ENCODE data around the gene ABLIM2. TPM values are rescaled to one million over a fixed set of nuclear protein-coding genes. Genes with fewer than 3 reads are reported as not detected.

ABLIM2 gene
- polyA plus RNA-seq, 3 donors = 0.21 TPM; not detected in 2

DNA sequence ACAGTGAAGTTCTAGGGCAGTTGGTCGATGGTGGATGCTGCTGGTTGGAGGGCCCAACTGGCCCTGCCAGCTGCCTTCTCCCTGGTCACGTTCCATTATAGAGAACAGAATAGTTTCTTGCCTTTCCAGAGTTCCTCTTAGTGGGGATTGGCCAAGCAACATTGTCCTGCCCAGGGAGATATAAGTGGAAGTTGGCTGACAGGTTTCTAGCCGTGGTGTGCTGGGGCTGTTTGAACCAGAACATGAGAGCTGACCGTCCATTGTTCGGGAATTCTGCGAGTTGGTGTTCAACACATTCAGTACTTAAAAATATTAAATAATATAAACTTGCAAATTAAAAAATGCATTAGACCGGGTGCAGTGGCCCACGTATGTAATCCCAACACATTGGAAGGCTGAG is 215.4 kb downstream of the ABLIM2 start:
- peaks cover 8 to 11% of the 10 kb centered on the region in 2 donors for H3K4me1 ChIP-seq (ENCODE audit: control insufficient read depth in 1 of 2, insufficient read depth in 2 of 2, low read length in 2 of 2)
- TF ChIP-seq, protein P1, sequence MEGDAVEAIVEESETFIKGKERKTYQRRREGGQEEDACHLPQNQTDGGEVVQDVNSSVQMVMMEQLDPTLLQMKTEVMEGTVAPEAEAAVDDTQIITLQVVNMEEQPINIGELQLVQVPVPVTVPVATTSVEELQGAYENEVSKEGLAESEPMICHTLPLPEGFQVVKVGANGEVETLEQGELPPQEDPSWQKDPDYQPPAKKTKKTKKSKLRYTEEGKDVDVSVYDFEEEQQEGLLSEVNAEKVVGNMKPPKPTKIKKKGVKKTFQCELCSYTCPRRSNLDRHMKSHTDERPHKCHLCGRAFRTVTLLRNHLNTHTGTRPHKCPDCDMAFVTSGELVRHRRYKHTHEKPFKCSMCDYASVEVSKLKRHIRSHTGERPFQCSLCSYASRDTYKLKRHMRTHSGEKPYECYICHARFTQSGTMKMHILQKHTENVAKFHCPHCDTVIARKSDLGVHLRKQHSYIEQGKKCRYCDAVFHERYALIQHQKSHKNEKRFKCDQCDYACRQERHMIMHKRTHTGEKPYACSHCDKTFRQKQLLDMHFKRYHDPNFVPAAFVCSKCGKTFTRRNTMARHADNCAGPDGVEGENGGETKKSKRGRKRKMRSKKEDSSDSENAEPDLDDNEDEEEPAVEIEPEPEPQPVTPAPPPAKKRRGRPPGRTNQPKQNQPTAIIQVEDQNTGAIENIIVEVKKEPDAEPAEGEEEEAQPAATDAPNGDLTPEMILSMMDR (IDR thresholded peaks at IDR 0.05) = no peak
- DNase-seq = no peak
- peaks cover 7% of the 10 kb centered on the region for H3K4me1 Mint-ChIP-seq
- WGBS (ENCODE audit: insufficient coverage) = 78% methylated on average over 4 of the region's 8 CpGs
- no peak overlapping the region for H3K27ac ChIP-seq (ENCODE audit: low read depth in 1 of 2, low read length in 2 of 2)
- intact Hi-C loops (cut with micrococcal nuclease) = no loop called here
- H3K4me2 ChIP-seq (replicated peaks; ENCODE audit: extremely low read depth, low read length, poor library complexity, severe bottlenecking) = no peak overlapping the region
- no peaks in the 10 kb centered on the region for H3K79me2 ChIP-seq (ENCODE audit: insufficient read depth, low read length)
- H3K27me3 Mint-ChIP-seq (ENCODE audit: low read depth in 3 of 3) = peaks cover 34 to 39% (median 36%) of the 10 kb centered on the region in 3 donors
- H3K9me3 Mint-ChIP-seq = peaks cover 0 to 14% (median 10%) of the 10 kb centered on the region in 7 donors
- H3K9me3 ChIP-seq (replicated peaks in 1 of 2; ENCODE audit: control insufficient read depth in 1 of 2, insufficient read depth in 1 of 2, low read length in 2 of 2) = peaks cover 0 to 7% of the 10 kb centered on the region in 2 donors
- H3K4me3 Mint-ChIP-seq = no peak overlapping the region
- H3K9ac ChIP-seq (ENCODE audit: insufficient read depth, low read length, poor library complexity, severe bottlenecking) = no peak overlapping the region
- H3K4me3 ChIP-seq (replicated peaks in 1 of 3; ENCODE audit: low read depth in 2 of 3, low read length in 3 of 3) = no peak overlapping the region
- H2AFZ ChIP-seq (ENCODE audit: insufficient read depth, low read depth, low read length, poor library complexity, severe bottlenecking) = no peak overlapping the region
- H3K27me3 ChIP-seq (ENCODE audit: control insufficient read depth in 2 of 2, insufficient read depth in 2 of 2, low read length in 2 of 2) = peaks cover 12 to 30% of the 10 kb centered on the region in 2 donors
- no peaks in the 10 kb centered on the region for H3K36me3 Mint-ChIP-seq
- H3K27ac Mint-ChIP-seq = peak overlapping the region in 1 of 7 donors; percentile 57
- H4K20me1 ChIP-seq (ENCODE audit: insufficient read depth, low read length) = no peaks in the 10 kb centered on the region
- no peaks in the 10 kb centered on the region for H3K36me3 ChIP-seq (replicated peaks in 1 of 2; ENCODE audit: control insufficient read depth in 1 of 2, insufficient read depth in 2 of 2, low read length in 2 of 2)

DNA sequence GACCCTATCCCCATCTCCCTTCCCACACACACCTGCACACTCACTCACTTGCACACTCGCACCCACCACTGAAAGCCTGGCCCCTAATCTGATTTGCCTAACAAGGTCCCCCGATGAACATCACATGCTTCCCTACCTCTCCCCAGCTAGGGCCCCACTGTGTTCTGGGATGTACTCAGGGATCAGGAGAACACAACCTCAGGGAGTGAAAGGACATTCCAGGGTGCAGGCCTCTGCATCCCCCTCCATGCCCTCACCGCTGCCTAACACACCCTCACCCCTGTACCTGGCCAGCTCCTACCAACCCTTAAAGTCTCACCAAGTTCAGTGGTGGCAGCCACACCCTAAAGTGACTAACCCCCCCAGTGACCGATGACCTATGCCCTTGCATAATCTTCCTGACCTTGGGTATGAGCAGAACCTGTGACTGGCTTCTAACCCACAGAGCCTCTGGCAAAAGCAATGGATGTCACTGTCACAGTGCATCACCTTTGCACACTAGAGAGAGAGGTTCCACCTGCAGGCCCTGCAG is 216.6 kb downstream of the ABLIM2 start:
- H3K27ac ChIP-seq (ENCODE audit: low read depth in 1 of 2, low read length in 2 of 2) = no peak overlapping the region
- H3K4me3 ChIP-seq (replicated peaks in 1 of 3; ENCODE audit: low read depth in 2 of 3, low read length in 3 of 3) = no peak overlapping the region
- H3K27me3 ChIP-seq (ENCODE audit: control insufficient read depth in 2 of 2, insufficient read depth in 2 of 2, low read length in 2 of 2) = peaks cover 20 to 37% of the 10 kb centered on the region in 2 donors
- TF ChIP-seq, protein P1 (IDR thresholded peaks at IDR 0.05) = no peak
- H2AFZ ChIP-seq (ENCODE audit: insufficient read depth, low read depth, low read length, poor library complexity, severe bottlenecking) = no peak overlapping the region
- DNase-seq = peak in 1 of 3 donors; percentile 16
- no peaks in the 10 kb centered on the region for H4K20me1 ChIP-seq (ENCODE audit: insufficient read depth, low read length)
- Mint-ChIP-seq H3K4me1 (peaks cover 18% of the 10 kb centered on the region), H3K27me3 (ENCODE audit: low read depth in 3 of 3) (peaks cover 41 to 51% (median 45%) of the 10 kb centered on the region in 3 donors), H3K27ac (no peak overlapping the region), H3K4me3 (peak overlapping the region in 1 of 2 donors; percentile 4), H3K9me3 (peaks cover 0 to 20% (median 17%) of the 10 kb centered on the region in 7 donors), H3K36me3 (no peaks in the 10 kb centered on the region)
- intact Hi-C loops (cut with micrococcal nuclease) = no loop called here
- no peaks in the 10 kb centered on the region for H3K79me2 ChIP-seq (ENCODE audit: insufficient read depth, low read length)
- no peaks in the 10 kb centered on the region for H3K36me3 ChIP-seq (replicated peaks in 1 of 2; ENCODE audit: control insufficient read depth in 1 of 2, insufficient read depth in 2 of 2, low read length in 2 of 2)
- WGBS (ENCODE audit: insufficient coverage) = 90% methylated on average over 2 of the region's 4 CpGs
- peaks cover 8 to 22% of the 10 kb centered on the region in 2 donors for H3K4me1 ChIP-seq (ENCODE audit: control insufficient read depth in 1 of 2, insufficient read depth in 2 of 2, low read length in 2 of 2)
- peaks cover 4 to 12% of the 10 kb centered on the region in 2 donors for H3K9me3 ChIP-seq (replicated peaks in 1 of 2; ENCODE audit: control insufficient read depth in 1 of 2, insufficient read depth in 1 of 2, low read length in 2 of 2)
- H3K9ac ChIP-seq (ENCODE audit: insufficient read depth, low read length, poor library complexity, severe bottlenecking) = no peak overlapping the region
- no peak overlapping the region for H3K4me2 ChIP-seq (replicated peaks; ENCODE audit: extremely low read depth, low read length, poor library complexity, severe bottlenecking)
